HL-60/S4 (cell line): ENCODE results near the gene PDE5A.

Experiments
- in situ Hi-C: fragments of 300-500 bp; cut with MboI; formaldehyde crosslinking; loops from 2 replicates; pipeline ENCODE4 v1.14.3; 2022; ENCODE audit warnings: low sequenced_read_pairs

Gene PDE5A

GRCh38 chr4:119592830-119593229 is 35.8 kb downstream of the PDE5A start:
- in situ Hi-C loops: no loop called here

- in situ Hi-C loops: no loop called here
Measured at GRCh38 chr4:119589165-119589564, 39.4 kb downstream of the PDE5A start.

- in situ Hi-C loops: no loop called here
Measured at GRCh38 chr4:119587796-119588195, 40.8 kb downstream of the PDE5A start.

- in situ Hi-C loops: no loop called here
Measured at GRCh38 chr4:119585771-119586170, 42.8 kb downstream of the PDE5A start.

GRCh38 chr4:119581190-119581873 is 47.3 kb downstream of the PDE5A start:
- in situ Hi-C loops: no loop called here

DNA sequence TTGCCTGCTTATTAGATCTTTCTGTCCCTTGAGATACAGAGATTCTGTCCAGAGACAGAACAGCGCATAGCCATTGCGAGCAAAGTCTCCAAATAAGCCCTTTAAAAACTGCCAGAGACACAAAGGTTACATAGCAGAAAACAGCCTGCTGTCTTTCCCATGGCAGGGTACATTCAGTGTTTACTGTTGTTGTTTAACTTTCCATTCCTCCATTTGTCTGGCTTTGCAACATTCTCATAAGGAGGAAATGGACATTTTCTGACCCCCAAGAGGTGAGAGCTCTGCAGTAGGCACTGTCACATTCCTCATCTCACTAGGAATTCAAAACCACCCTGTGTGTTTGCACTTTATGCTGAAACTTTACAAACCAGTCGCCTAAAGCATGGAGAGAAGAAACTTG is 48.3 kb downstream of the PDE5A start:
- in situ Hi-C loops: no loop called here

GRCh38 chr4:119579823-119580222 is 48.8 kb downstream of the PDE5A start:
- in situ Hi-C loops: no loop called here

DNA sequence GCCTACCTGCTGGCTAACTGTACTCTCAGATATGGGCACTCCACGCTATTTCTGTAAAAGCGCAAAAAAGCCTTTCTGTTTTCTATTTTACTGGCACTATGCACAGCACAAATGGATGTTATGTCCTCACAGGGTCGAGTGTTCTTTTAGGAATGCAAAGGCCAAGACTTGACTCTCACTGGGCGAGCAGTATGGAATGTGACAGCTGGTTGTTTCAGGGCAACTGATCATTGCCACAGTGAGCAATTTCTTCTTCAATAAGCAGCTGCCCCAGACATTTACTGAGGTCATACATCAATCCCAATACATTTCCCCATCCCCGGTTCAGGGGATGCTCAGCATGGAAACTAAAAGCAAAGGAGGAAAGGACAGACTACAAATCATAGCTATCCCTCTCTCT is 58.2 kb downstream of the PDE5A start:
- in situ Hi-C loops: no loop called here

DNA sequence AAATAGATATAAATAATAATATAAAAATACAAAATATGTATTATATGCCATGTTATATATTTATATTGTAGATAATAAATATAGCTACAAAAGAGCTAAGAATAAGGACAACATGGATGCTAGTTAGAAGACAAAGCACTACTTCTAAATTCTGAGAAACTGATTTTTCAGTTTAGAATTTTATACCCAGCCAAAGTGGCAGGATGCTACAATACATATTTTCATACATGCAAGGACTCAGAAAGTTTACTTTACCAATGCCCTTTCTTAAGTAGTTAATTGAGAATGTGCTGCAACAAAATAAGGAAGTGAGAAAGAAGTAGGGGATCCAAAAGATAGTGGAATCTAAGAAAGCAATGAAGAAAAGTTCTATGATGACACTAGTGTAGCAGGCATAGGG is 64.5 kb downstream of the PDE5A start:
- in situ Hi-C loops: no loop called here

GRCh38 chr4:119559044-119559647 is 69.5 kb downstream of the PDE5A start:
- in situ Hi-C loops: no loop called here

- in situ Hi-C loops: no loop called here
Measured at GRCh38 chr4:119550857-119551532, 77.6 kb downstream of the PDE5A start.

DNA sequence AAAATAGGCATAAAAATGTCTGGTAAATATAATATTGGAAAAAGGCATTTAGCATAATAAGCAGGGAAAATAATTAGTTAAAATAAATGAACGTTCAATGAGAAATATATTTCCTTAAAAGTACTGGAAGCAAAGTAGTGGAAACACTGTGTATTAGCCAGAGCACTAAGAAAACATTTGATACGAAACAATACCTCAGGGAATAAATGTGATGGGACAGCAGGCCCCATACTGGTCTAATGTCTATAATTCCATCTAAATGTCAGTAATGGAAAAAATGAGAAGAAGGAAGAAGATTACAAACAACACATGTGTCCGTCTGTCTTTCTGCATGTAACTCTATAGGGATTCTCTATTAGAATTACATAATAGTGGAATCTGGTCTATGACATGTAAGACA is 79.0 kb downstream of the PDE5A start:
- in situ Hi-C loops: no loop called here

DNA sequence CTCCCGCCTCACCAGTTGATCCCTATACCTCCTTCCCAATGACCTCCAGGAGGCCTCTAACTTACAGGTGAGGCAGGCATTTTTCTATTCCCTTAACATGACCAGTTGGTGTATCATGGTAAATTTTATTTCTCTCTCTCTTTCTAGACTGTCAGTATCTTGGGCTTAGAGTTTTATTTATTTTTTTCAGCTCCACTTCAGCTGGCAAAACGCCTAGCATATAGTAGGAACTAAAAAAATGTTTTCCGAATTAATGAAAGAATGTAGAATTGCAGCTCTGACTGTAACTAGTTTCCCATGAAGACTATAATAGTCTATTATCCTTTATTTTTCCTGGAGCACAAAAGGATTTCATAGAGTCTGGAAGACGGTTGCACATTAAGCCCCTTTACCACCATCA is 84.8 kb downstream of the PDE5A start:
- in situ Hi-C loops: no loop called here

GRCh38 chr4:119543187-119543586 is 85.4 kb downstream of the PDE5A start:
- in situ Hi-C loops: no loop called here

DNA sequence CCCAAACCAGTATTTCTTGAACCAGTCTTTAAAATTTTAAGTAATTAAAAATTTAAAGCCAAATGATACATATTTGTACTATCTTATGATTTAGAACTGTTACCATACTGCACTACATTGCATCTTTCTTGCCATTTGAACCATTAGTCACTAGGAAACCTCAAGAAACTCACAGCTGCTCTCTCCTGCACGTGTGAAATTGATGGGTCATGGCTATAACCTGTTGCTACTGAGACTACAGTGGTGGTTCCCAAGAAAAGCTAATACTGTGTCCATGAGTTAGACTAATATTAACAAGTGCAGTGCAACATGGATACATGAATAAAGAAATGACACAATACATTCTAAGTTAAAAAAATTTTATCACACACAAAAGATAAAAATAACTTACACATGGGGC is 88.4 kb downstream of the PDE5A start:
- in situ Hi-C loops: no loop called here

GRCh38 chr4:119537586-119537985 is 91.0 kb downstream of the PDE5A start:
- in situ Hi-C loops: no loop called here

GRCh38 chr4:119536572-119537528 is 91.8 kb downstream of the PDE5A start:
- in situ Hi-C loops: no loop called here

DNA sequence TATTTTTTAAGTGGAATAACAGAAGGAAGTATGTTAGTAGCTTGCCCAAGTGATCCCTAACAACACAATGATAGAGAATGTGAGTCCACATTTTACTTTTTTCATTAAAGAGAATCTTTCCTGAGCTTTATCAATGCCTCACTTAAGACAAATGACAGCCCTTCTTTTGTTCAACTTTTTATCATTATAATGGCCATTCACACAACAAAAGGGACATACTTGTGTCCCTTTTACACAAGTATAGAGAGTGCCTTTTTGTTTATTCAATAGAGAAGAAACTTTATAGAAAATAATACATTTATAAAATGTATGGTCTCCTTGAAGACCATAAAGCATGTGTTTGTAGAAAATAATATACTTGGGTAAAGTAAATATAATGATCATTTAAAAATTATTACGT is 96.3 kb downstream of the PDE5A start:
- in situ Hi-C loops: no loop called here

- in situ Hi-C loops: no loop called here
Measured at GRCh38 chr4:119529788-119530187, 98.8 kb downstream of the PDE5A start.

GRCh38 chr4:119526786-119527550 is 101.6 kb downstream of the PDE5A start:
- in situ Hi-C loops: no loop called here
